Cerebellar nuclear complex (tissue), 1 donor: Measurements from ENCODE around the gene TK2.

Experiments
- DNase-seq, 2 experiments: peaks; one replicate each; lab custom pipeline; 2025; lab: John Stamatoyannopoulos, UW

Gene TK2

DNA sequence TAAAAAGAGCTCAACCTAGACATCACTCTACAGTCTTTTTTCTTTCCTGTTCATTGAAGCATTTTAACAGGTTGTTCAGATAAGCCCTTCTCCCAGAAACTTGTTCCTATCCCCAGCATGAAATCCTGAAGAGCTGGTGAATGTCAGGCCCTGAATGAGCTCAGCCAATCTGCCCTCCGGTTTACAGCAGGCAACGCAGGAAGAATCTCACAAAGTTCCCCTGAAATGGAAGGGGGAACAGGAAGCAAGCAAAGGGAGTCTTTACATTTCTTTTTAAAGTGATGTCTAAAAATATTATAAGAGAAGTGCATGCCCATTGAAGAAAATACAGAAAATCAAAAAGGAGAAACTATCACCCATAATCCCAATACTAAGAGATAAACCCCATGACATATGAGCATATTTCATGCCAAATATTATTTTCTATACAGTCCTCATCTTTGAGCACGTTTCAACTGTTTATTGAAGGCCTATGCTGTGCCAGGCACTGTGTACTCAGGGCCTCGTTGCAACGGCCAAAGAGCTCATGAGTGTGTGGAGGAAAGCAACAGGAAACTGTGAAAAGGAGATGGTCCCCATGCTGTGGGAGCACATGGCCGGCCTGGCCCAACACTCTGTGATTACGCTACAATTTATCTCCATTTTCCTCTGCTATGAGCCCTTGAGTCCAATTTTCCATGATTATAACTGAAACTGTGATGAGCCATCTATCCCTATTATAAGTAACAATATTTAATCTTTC lies 5.7 kb downstream of the TK2 start:
- no peak for DNase-seq

DNA sequence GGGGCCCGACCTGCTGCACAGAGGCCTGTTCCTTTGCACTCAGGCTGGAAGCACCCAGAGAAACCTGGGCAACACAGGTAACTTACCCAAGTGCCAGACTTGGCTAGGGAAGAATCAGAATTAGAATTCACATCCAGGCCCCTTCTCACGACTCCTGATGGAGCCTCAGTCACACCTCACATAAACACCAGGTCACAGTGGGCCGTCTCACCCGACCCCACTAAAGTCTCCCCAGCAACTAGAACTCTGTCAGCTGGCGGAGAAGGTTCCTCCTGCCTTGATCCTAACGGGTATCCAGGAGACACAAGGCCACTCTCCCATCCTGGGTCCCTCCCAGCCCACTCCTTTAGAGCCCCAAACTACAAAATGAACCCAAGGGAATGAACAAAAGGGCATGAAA lies 6.4 kb downstream of the TK2 start:
- DNase-seq: no peak

DNA sequence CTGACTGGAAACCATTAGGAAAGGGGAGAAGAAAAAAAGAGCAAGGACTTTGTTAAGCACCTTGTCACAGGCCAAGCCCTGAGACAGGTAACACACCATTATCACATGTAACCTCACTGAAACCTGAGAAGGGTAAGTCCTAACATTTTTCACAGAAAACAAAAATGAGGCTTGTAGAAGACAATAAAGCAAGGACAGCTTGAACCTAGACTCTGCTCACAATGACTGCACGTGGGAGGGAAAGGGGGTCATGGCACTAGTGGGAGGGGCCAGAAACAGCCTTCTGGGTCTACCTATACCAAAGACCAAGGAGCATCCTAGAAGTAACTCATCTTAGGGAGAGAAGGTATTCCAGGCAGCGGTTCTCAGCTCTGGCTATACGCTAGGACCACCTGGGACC lies 7.5 kb downstream of the TK2 start:
- DNase-seq: no peak

DNA sequence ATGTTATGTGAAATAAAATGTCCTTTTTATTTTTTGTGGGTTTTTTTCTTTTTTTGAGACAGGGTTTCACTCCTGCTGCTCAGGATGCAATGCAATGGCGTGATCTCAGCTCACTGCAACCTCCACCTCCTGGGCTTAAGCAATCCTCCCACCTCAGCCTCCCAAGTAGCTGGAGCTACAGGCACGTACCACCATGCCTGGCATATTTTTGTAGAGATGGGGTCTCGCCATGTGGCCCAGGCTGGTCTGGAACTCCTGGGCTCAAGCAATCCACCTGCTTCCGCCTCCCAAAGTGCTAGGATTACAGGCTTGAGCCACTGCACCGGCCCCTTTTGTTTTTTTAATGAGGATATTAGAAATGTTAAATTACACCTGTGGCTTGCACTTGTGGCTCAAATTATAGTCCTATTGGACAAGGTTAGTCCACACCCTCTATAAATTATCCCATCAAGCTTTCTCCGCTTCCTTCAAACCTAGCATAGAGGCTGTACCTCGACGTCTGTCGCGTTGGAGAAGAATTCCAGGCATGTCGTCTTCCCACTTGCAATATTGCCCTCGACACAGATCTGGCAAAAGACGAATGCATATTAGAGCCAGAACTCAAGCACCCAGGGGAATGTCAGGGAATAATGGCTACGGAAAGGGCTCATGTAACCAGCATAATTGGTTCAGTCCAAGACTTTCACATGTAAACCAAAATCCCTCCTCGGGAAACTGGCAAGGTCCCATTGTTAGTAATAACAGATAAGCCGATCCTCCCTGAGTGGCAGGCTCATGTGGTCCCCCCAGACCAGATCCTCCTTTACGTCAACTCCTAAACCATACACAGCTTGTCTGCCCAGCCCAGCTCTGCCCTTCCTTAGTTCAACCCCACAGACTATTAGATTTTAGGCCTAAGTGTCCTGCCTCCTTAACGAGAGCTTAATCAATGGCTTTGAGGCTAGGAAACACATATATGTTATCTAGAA lies 8.2 kb downstream of the TK2 start:
- DNase-seq: no peak

DNA sequence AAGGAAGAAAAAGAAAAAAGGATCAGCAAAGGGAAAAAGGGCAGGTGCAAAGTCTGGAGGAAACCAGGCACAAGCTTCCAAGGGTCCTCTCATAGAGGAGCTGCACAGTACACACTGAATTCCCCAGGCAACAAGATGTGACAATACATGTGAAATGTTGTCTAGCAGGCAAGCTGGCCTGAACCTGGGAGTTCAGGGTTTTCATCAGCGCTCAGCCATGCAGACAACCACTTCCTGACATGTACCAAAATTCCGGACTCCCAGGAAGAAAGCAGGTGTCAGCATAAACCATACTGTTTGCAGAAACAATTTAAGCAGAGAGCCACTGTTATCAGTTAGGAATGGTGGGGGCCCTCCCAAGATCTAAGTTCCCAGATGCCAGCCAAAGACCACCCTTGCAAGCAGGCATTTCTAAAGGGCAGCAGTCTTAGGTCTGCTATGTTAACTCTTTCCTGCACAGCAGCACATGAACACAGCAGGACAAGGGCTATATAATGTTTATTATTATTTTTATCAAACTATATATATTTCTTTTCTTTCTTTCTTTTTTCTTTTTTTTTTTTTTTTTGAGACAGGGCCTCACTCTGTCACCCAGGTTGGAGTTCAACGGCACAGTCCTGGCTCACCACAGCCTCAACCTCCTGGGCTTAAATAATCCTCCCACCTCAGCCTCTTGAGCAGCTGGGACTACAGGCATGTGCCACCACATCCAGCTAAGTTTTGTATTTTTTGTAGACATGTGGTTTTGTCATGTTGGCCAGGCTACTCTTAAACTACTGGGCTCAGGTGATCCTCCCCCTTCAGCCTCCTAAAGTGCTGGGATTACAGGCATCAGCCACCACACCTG lies 10.1 kb downstream of the TK2 start:
- DNase-seq: no peak

DNA sequence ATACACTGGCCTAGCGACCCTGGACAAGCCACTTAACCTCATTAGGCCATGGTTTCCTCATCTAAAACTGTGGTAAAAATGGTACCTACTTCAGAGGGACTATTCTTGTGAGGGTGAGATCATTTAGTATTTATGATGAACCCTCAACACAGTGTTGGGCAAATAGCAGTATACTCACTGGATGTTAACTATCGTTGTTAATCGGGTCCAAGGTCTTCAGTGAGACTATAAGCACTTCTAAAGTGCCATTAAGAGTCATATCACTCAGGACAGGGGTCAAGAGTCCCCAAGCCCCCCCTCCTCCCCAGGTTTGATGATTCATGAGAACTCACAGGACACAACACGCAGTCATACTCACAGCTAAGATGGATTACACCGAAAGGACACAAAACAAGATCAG lies 11.0 kb downstream of the TK2 start:
- DNase-seq: no peak

DNA sequence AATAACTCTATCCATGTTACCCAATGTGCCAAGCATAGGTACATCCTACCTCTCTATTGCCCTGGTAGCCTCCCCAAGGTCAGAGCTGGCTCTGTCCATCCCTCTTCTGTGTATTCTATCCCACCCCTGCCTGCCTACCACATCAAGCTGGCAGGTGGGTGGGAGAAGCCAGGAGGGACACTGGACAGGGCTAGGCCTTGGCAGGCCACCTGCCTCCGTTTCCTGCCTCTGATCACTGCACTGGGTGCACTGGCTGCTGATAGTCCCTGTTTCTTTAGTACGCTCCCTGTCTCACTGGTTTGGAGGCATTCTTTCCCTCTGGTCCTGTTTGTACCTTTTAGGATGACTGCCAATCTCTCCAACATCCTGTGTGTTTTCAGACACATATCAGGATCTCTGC lies 12.7 kb downstream of the TK2 start:
- no peak for DNase-seq

DNA sequence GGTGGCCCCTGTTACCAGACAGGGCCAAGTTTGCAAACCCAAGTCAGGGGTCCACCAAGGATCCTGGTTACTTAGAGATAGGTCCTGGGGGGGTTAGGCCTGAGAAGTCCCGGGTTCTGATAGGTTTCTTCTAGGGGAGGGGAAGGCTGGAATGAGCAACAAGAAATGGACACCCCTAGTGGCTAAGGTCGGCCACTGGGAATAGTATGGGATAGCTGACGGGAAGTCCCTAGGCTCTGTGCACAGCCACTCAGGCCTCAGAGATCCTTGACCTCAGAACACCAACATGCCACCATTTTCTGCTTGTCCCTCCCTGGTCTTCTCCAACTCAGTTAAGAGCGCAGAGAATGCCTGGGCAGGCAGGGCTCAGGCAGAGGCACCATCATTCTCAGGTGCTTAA lies 13.4 kb downstream of the TK2 start:
- no peak for DNase-seq

DNA sequence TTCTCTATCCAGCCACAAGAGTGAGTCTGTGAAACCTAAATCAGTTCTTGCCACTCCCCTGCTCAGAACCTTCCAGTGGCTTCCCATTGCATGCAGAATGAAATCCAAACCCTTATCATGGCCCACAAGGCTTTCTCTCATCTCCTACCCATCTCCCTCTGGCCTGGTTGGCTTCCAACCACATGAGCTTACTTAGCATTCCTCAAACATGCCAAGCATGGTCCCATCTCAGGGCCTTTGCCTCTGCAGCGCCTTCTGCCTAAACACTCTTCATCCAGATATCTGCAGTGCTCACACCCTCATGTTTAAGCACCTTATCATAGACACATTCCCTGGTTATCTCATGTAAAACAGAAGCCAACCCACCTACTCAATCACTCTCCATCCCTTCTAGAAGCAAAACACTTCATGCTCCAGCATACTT lies 15.5 kb downstream of the TK2 start:
- DNase-seq: no peak

DNA sequence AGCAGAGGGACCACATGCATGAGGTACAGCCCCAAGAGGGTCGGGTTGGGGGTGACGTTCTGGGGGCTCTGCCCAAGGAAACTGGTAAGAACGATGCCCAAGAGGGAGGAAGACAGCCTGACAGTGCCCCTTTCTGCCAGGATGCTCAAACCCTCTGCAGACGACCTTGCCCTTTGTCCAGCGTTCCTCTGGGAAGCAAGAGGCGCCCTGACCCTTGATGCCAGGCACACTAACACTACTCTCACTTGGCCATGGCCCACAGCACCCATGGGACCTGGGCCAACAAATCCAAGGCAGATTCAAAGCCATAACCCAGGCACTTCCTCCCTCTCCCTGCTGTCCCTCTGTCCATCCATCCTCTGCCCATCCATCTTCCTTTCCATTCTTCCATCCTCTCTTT lies 20.4 kb downstream of the TK2 start:
- no peak for DNase-seq

DNA sequence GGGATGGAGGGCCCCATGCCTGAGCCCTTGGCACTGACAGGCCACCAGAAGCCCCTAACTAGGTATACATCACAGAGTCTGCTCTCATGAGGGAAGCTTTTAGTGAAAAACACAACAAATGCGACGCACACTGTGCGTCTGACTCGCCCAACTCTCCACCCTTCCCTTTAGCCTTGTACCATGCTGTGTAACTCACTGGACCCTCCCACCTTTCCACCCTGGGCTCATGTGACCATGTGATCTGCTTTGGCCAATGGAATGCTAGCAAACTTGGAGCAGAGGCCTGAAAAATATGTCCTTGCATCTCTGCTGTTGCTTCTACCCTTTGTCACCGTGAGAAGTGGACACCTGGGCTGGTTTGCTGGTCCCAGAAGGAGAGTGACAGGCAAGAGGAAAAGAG lies 21.6 kb downstream of the TK2 start:
- no peak for DNase-seq

DNA sequence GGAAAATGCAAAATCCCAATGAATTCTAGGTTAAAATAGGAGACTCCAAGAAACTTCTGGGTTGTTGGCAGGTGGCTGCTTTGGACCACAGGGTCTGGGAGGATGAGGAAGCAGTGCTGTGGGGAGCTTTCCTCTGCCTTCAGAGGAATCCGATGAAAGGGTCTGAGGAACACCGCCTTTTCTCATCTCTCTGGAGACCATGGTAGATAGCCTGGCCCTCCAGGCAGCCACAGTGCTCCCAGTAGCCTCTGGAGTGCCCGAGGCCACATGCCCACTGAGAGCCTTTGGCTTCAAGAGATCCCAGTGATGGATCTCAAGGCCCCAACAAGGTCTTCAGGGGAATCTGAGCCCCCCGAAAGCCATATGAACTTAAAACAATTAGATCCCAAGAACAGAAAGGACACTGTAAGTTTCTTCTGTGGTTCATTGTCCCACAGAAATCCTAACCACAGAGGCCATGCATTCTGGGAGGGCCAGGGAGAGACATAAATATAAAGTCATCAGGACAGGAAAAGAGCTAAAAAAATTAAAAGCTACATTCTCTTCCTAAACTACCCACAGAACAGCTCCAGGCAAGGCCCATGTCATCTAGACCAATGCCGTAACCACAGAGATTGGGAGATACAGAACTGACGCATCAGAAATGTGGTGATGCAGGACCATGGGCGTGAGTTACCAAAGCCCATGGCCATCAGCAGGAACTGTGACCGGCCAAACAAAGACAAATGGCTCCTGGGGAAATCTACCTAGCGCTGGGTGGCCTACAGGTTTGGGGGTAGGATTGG lies 24.3 kb downstream of the TK2 start:
- DNase-seq: no peak

DNA sequence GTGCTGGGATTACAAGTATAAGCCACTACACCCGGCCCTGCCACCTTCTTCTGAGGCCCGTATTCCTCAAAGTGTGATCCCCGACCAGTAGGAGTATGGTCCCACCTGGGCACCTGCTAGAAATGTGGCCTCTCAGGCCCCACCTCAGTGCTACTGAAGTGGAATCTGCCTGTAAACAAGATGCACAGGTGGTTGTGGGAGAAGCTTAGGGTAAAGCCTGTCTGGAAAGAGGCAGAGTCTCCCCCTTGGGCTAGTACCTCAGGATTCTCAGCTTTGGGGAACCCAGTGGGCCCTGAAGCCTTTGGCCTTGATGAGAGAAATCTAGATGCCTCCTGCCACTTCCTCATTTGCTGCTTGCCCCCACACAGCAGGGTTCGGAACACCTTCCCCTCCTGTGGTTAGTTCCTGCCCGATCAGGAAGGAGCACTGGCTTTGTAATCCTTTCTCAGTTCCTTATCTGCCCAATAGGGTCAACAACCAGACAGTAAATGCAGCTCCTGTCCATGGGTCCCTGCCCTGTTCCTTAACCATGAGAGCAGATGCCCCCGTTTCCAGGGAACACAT lies 25.2 kb downstream of the TK2 start:
- DNase-seq: no peak

DNA sequence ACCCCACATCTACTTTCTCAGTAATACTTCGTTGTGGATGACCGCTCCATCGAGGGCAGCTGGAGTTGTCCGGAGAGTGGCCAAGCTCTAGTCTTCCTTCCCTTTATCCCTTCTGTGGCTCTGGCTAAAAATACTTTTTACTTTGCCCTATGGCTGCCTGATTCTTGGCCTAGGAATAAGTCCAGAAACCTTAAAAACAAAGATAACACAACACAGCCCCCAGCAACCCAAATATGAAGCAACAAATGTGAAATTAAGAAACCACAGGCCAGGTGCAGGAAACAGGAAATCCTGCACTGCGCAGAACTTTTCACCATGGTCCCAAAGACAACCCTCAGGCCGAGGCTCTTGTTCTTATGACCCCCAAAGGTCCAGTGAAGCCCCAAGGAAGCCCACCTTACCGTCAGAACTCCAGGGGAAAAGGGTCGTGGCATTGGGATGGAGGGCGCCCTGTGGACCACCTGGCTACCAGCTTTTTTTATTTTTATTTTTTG lies 26.0 kb downstream of the TK2 start:
- no peak for DNase-seq

DNA sequence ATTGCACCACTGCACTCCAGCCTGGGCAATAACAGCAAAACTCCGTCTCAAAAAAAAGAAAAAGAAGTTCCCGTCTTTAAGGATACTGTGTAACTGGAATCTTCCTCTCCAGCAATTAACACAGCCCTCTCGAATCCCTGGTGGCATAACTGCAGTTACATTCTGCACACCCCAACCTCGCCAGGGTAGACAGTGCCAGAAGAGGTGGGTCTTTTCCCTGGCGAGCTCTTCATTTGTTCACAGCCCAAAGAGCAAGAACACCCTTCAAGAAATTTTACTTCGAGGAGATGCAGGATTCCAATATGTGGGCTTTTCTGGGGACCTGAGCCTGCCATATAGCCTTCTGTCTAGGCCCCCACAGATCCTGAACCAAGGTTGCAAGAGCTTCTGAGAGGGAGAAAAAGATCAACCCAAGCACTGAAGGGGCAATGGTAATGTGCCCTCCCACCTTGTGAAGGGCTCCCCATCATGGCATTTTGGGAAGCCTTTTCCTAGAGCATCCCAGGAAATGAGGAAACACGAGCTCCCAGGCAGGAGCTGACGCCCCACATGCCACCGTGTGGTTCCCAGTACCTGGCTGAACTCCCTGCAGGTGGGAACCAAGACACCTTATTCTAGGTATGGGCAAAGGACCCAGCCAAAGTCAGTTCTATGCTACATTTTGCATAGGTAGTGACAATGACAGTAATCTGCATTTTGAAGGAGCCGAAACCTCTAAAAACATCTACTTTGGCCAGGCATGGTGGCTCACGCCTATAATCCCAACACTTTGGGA lies 26.9 kb downstream of the TK2 start:
- no peak for DNase-seq

DNA sequence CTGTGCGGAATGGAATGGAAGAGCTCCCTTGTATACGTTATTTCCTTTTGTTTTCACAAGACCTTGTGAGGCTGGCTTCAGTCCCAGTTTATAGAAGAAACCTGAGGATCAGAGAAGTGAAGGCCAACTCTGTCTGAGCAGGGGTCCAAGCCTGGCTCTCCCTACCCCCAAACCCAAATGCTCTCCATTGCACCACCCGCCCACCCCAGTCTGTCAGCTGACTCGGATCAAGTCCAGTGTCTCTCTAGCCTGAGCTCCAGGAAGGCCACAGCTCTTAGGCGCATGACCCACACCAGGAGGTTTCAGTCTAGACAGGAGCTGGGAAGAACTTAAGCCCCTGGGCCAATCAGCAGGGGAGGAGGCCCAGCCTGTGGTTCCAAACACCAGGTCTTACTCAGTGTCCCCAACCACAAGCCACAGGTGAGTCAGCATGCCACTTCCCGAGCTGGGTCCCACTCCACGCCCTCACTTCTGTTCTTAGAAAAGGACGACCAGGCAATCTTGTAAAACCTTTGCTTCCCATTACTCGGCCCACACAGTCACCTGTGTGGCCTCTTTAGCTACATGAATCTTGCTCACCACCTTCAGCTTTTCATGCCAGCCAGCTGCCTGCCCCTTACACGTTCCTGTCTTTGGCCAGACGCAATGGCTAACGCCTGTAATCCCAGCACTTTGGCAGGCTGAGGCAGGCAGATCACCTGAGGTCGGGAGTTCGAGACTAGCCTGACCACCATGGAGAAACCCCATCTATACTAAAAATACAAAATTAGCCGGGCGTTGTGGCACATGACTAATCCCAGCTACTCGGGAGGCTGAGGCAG lies 27.8 kb downstream of the TK2 start:
- no peak for DNase-seq

DNA sequence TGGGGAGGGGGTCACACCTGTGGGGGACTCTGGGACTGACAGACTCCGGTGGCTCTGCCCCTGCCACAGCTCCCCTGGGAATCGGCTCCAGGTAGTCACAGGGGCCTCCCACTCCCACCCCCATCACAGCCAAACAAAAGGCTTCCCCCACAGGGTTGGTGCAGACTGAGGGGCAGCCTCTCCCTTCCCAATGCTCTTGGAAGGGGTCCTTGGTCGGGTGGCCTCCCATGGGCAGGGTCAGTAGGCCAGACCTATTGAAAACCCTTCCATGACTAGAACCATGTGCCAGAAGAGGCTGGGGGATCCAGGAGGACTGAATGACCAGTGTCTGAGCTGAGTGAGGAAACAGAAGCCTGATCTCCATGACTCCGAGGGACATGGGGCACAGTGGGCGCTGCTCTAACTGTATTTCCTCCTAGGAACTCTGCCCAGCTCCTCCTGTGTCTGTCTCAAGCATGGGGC lies 28.6 kb downstream of the TK2 start:
- DNase-seq: no peak

DNA sequence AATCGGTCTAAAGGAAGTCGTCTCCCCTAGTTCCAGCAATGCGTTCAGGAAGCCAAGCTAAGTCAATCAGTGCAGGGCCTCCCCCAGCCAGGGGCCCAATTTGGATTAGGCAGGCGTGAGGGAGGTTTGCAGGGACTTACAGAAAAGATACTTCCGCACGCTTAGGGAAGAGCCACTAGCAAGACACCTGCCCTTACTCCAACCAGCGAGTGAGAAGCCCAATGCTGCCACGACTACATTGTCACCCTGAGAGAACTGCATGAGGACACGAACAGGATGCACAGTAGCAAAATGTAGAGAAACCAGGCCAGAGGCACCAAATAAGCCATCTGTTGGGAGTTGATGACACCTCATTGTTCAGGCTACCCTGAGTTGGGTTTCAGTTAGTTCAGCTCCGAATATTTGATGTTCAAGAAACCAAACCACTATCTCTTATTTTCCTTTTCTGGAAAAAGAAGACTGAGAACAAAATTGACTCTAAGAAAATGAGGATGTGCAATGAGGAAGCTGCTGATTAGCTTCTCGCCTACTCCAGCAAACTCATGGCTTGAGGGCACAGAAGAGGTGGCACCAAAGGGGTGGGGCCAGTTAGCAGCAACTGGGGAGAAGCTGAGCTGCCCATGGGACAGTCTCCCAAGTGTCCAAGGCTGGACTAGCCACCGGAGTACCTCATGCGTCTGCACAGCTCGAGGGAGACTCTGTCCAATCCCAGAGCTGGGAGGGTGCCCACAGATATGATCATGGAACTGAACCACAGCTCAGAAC lies 29.3 kb downstream of the TK2 start:
- no peak for DNase-seq
